Activated CD8-positive, alpha-beta T cell treated with anti-CD3 and anti-CD28 coated beads for 36 hours (primary cell): Measurements from ENCODE around the gene IZUMO1. TPM values are rescaled to one million over a fixed set of nuclear protein-coding genes. Genes with fewer than 3 reads are reported as not detected.

Source experiments
- ATAC-seq: fragments of 200-7000 bp; cut with Tn5 transposase; one replicate; pipeline ENCODE4 v1.10.0; 2021; ENCODE audit warnings: mild to moderate bottlenecking, moderate library complexity
- CTCF ChIA-PET: fragments of 350-600 bp; sonication (Branson Sonifier 250); formaldehyde crosslinking; loops from one replicate; lab custom pipeline; 2021; ENCODE audit warnings: antibody characterized with exemption; lab: Charles Lee
- POLR2A ChIA-PET: fragments of 350-600 bp; sonication (Branson Sonifier 250); formaldehyde crosslinking; loops from one replicate; lab custom pipeline; 2021; ENCODE audit warnings: antibody characterized with exemption; lab: Charles Lee
- DNase-seq: peaks from one replicate; pipeline ENCODE4 v3.0.0-alpha.2; 2020
- H3K27ac Mint-ChIP-seq: one replicate; pipeline ENCODE4 v1.8.0; 2021; ENCODE audit warnings: mild to moderate bottlenecking, mixed read lengths
- H3K27me3 Mint-ChIP-seq: one replicate; pipeline ENCODE4 v1.8.0; 2021; ENCODE audit warnings: mixed read lengths
- H3K36me3 Mint-ChIP-seq: one replicate; pipeline ENCODE4 v1.8.0; 2021; ENCODE audit warnings: low read depth, mixed read lengths
- H3K4me1 Mint-ChIP-seq: one replicate; pipeline ENCODE4 v1.8.0; 2021; ENCODE audit warnings: low read depth, mixed read lengths
- H3K4me3 Mint-ChIP-seq: one replicate; pipeline ENCODE4 v1.8.0; 2021; ENCODE audit warnings: mild to moderate bottlenecking, moderate library complexity, mixed read lengths
- H3K9me3 Mint-ChIP-seq: one replicate; pipeline ENCODE4 v1.8.0; 2021; ENCODE audit warnings: mixed read lengths
- CTCF ChIP-seq: fragments of 200-600 bp; IDR thresholded peaks from one replicate; pipeline ENCODE4 v1.8.0; 2022; ENCODE audit warnings: antibody characterized with exemption, mild to moderate bottlenecking
- intact Hi-C: fragments of 100-400 bp; cut with micrococcal nuclease; formaldehyde crosslinking; loops from one replicate; pipeline ENCODE4 v1.10.0; 2022
- total RNA-seq, 2 experiments: library from RNA; stranded (reverse); gene quantifications; one replicate each; pipeline ENCODE4 v1.2.3, GENCODE V29; 2021

IZUMO1 gene
- total RNA-seq, result not detected

GRCh38 chr19:48746738-48747575 lies at the start of gene IZUMO1:
Gene IZUMO1 (minus strand): TSS chr19:48746909. CDS start chr19:48745859, 1,050 bp downstream.
- H3K27ac Mint-ChIP-seq, result no peak within 1 kb of the TSS
- peaks cover 6% of the 10 kb centered on the region for H3K4me1 Mint-ChIP-seq
- ChIA-PET CTCF (interaction anchor here (0.8 kb wide), 1 partner anchor 153 kb away, joined by 3 read pairs; the partner anchor contains the start of gene NUCB1), POLR2A (interaction anchor here (0.6 kb wide), 1 partner anchor 223 kb away, joined by 3 read pairs; no protein-coding TSS in a partner anchor)
- intact Hi-C loops, result loop anchor here (10.0 kb wide), 1 partner anchor 102 kb away; the partner anchor contains the start of gene CA11
- DNase-seq (peak; percentile 77), ATAC-seq (peak; percentile 81)
- no peak for TF ChIP-seq CTCF
- H3K27me3 Mint-ChIP-seq, result peaks cover 17% of the 10 kb centered on the region
- H3K9me3 Mint-ChIP-seq, result no peaks in the 10 kb centered on the region
- no peak within 1 kb of the TSS for H3K4me3 Mint-ChIP-seq
- no peaks in the 10 kb centered on the region for H3K36me3 Mint-ChIP-seq

GRCh38 chr19:48795685-48796070 lies 49.0 kb upstream of the IZUMO1 start:
- no peaks in the 10 kb centered on the region for H3K36me3 Mint-ChIP-seq
- peak overlapping the region; percentile 93 for H3K27ac Mint-ChIP-seq
- H3K27me3 Mint-ChIP-seq, result no peaks in the 10 kb centered on the region
- peaks cover 8% of the 10 kb centered on the region for H3K4me1 Mint-ChIP-seq
- CTCF ChIA-PET, result interaction anchor here (0.6 to 9.9 kb wide), 27 partner anchors 8 to 204 kb away, joined by 3 to 227 read pairs (median 6); partner anchors contain the start of genes BCAT2, GYS1, HSD17B14 and PPP1R15A
- H3K9me3 Mint-ChIP-seq, result no peaks in the 10 kb centered on the region
- DNase-seq, result no peak
- H3K4me3 Mint-ChIP-seq, result peak overlapping the region; percentile 81
- intact Hi-C loops, result loop anchor here (2.0 to 5.0 kb wide), 2 partner anchors 39 to 172 kb away; partner anchors contain the start of gene FTL
- no peak for TF ChIP-seq CTCF
- POLR2A ChIA-PET, result interaction anchor here (0.5 to 2.9 kb wide), 10 partner anchors 11 to 353 kb away, joined by 3 to 16 read pairs (median 5); partner anchors contain the start of genes BCAT2, NUCB1 and PPP1R15A
- no peak for ATAC-seq

- peak overlapping the region; percentile 93 for H3K27ac Mint-ChIP-seq
- intact Hi-C loops, result loop anchor here (2.0 to 5.0 kb wide), 2 partner anchors 40 to 172 kb away; partner anchors contain the start of gene FTL
- DNase-seq (peak; percentile 90), ATAC-seq (peak; percentile 99)
- no peaks in the 10 kb centered on the region for H3K36me3 Mint-ChIP-seq
- ChIA-PET CTCF (interaction anchor here (0.6 to 9.9 kb wide), 27 partner anchors 8 to 204 kb away, joined by 3 to 227 read pairs (median 6); partner anchors contain the start of genes BCAT2, GYS1, HSD17B14 and PPP1R15A), POLR2A (interaction anchor here (0.5 to 2.9 kb wide), 11 partner anchors 11 to 353 kb away, joined by 3 to 16 read pairs (median 3); partner anchors contain the start of genes BCAT2, HSD17B14 and PPP1R15A)
- peaks cover 8% of the 10 kb centered on the region for H3K4me1 Mint-ChIP-seq
- H3K9me3 Mint-ChIP-seq, result no peaks in the 10 kb centered on the region
- TF ChIP-seq CTCF, result peak; percentile 99
- H3K4me3 Mint-ChIP-seq, result peak overlapping the region; percentile 81
- H3K27me3 Mint-ChIP-seq, result no peaks in the 10 kb centered on the region
These were observed 48.5 kb upstream of the IZUMO1 start for GRCh38 chr19:48795055-48795684.

- no peak overlapping the region for H3K27ac Mint-ChIP-seq
These were observed 47.6 kb upstream of the IZUMO1 start for GRCh38 chr19:48794291-48794690.

More at GRCh38 chr19:48794291-48794690, 47.6 kb upstream of the IZUMO1 start:
- CTCF ChIA-PET, result interaction anchor here (0.8 to 9.9 kb wide), 7 partner anchors 11 to 176 kb away, joined by 4 to 227 read pairs (median 12); partner anchors contain the start of genes BCAT2 and HSD17B14
- POLR2A ChIA-PET, result interaction anchor here (1.2 to 2.4 kb wide), 3 partner anchors 12 to 173 kb away, joined by 3 to 9 read pairs (median 6); partner anchors contain the start of gene HSD17B14
- no peak for TF ChIP-seq CTCF
- DNase-seq, result no peak
- H3K27me3 Mint-ChIP-seq, result no peaks in the 10 kb centered on the region
- H3K4me3 Mint-ChIP-seq, result no peak overlapping the region
- peaks cover 8% of the 10 kb centered on the region for H3K4me1 Mint-ChIP-seq
- intact Hi-C loops, result loop anchor here (2.0 kb wide), 1 partner anchor 41 kb away; no protein-coding TSS in a partner anchor
- no peak for ATAC-seq
- H3K36me3 Mint-ChIP-seq, result no peaks in the 10 kb centered on the region
- H3K9me3 Mint-ChIP-seq, result no peaks in the 10 kb centered on the region
